HL-60 (cell line): Measurements from ENCODE around the gene PAK5.

Experiments used
- DNase-seq, 2 experiments: peaks; one replicate each; pipeline ENCODE4 v3.0.0-alpha.2; 2010 to 2020; ENCODE audit warnings: low read depth in 1 of 2, low spot score in 1 of 2
- H3K27ac ChIP-seq: fragments of 250-450 bp; sonication (Bioruptor Pico); replicated peaks from 2 replicates; pipeline ENCODE4 v1.5.1; 2020; ENCODE audit warnings: mild to moderate bottlenecking, moderate library complexity
- H3K27me3 ChIP-seq: fragments of 250-450 bp; sonication (Bioruptor Pico); 2 replicates; pipeline ENCODE4 v1.5.1; 2021; ENCODE audit warnings: mild to moderate bottlenecking, moderate library complexity; ENCODE audit not compliant: insufficient read depth, poor library complexity, severe bottlenecking
- H3K4me3 ChIP-seq: replicated peaks from 2 replicates; pipeline ENCODE4 v1.5.1; 2011; ENCODE audit warnings: mild to moderate bottlenecking, control low read depth, low read length; ENCODE audit not compliant: insufficient read depth
- GABPA ChIP-seq: IDR thresholded peaks from 2 replicates; pipeline ENCODE4 v1.6.1; 2012; ENCODE audit warnings: low read depth
- POLR2AphosphoS5 ChIP-seq: IDR thresholded peaks from 2 replicates; pipeline ENCODE4 v1.6.1; 2012; ENCODE audit warnings: low read depth
- SPI1 ChIP-seq: IDR thresholded peaks from 2 replicates; pipeline ENCODE4 v1.6.1; 2012; ENCODE audit warnings: low read depth, mild to moderate bottlenecking, borderline replicate concordance
- TF ChIP-seq, protein P1 (sequence below): IDR thresholded peaks from one replicate; pipeline ENCODE4 v1.5.1; 2011; ENCODE audit warnings: low read length, control low read depth, inconsistent platforms; ENCODE audit not compliant: insufficient read depth
- TF ChIP-seq, protein P2 (sequence below): IDR thresholded peaks from 2 replicates; pipeline ENCODE4 v1.6.1; 2012; ENCODE audit warnings: low read depth; ENCODE audit not compliant: insufficient replicate concordance

The PAK5 gene

DNA sequence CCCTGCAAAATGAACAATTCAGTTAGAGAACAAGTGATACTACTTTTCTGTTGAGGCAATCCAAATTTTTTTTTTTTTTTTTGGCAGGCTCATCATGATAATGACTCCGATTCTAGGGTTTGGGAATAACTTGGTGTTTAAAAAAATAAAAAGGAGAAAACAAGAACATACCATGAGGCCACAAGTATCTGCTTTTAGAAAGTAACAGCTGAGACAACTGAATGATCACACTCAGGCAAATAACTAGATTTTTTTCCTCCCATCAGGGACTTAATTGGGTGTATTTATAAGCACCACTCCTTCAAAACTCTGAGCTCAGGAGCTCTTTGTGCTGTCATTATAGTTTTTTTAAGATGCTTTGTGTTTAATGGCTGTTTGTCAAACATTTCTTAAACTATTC, 29.6 kb downstream of the PAK5 start:
- H3K27ac ChIP-seq, result no peak overlapping the region
- TF ChIP-seq, protein P1, sequence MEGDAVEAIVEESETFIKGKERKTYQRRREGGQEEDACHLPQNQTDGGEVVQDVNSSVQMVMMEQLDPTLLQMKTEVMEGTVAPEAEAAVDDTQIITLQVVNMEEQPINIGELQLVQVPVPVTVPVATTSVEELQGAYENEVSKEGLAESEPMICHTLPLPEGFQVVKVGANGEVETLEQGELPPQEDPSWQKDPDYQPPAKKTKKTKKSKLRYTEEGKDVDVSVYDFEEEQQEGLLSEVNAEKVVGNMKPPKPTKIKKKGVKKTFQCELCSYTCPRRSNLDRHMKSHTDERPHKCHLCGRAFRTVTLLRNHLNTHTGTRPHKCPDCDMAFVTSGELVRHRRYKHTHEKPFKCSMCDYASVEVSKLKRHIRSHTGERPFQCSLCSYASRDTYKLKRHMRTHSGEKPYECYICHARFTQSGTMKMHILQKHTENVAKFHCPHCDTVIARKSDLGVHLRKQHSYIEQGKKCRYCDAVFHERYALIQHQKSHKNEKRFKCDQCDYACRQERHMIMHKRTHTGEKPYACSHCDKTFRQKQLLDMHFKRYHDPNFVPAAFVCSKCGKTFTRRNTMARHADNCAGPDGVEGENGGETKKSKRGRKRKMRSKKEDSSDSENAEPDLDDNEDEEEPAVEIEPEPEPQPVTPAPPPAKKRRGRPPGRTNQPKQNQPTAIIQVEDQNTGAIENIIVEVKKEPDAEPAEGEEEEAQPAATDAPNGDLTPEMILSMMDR, result no peak
- TF ChIP-seq POLR2AphosphoS5 (no peak), SPI1 (no peak), GABPA (no peak)
- TF ChIP-seq, protein P2, sequence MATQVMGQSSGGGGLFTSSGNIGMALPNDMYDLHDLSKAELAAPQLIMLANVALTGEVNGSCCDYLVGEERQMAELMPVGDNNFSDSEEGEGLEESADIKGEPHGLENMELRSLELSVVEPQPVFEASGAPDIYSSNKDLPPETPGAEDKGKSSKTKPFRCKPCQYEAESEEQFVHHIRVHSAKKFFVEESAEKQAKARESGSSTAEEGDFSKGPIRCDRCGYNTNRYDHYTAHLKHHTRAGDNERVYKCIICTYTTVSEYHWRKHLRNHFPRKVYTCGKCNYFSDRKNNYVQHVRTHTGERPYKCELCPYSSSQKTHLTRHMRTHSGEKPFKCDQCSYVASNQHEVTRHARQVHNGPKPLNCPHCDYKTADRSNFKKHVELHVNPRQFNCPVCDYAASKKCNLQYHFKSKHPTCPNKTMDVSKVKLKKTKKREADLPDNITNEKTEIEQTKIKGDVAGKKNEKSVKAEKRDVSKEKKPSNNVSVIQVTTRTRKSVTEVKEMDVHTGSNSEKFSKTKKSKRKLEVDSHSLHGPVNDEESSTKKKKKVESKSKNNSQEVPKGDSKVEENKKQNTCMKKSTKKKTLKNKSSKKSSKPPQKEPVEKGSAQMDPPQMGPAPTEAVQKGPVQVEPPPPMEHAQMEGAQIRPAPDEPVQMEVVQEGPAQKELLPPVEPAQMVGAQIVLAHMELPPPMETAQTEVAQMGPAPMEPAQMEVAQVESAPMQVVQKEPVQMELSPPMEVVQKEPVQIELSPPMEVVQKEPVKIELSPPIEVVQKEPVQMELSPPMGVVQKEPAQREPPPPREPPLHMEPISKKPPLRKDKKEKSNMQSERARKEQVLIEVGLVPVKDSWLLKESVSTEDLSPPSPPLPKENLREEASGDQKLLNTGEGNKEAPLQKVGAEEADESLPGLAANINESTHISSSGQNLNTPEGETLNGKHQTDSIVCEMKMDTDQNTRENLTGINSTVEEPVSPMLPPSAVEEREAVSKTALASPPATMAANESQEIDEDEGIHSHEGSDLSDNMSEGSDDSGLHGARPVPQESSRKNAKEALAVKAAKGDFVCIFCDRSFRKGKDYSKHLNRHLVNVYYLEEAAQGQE, result no peak
- H3K27me3 ChIP-seq, result no peaks in the 10 kb centered on the region
- no peak overlapping the region for H3K4me3 ChIP-seq
- no peak for DNase-seq

DNA sequence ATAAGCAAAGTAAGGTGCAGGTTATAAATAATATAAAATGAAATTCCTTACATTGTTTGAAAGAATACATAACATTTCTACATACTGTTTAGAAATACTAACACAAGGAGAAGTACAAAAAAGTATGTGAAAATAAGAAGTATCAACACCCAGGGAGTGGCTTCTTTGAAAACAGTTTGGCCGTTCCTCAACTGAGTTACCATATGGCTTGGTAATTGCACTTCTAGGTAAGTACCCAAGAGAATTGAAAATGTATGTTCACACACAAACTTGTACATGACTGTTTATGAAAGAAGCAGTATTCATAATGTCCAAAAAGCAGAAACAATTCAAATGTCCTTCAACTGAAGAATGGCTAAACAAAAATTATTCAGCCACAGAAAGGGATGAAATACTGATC, 30.7 kb downstream of the PAK5 start:
- Histone ChIP-seq H3K27me3 (no peaks in the 10 kb centered on the region), H3K27ac (no peak overlapping the region), H3K4me3 (no peak overlapping the region)
- TF ChIP-seq, protein P2, result no peak
- no peak for TF ChIP-seq SPI1
- DNase-seq, result no peak

DNA sequence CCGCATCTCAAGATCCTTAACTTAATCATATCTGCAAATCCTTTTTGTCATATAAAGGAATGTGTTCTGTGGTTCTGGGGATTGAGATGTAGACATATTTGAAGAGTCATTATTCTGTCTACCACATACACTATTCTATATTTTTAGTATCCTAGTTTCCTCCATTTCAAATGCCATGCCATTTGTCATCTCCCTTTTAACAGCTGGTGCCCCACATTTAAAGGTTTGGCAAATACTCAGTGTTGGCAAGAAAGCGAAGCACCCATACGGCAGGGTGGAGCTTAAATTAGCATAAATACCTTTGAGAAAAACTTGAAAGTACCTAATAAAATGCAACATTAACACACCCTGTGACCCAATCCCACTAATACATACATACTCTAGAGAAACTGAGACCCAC, 31.7 kb downstream of the PAK5 start:
- no peaks in the 10 kb centered on the region for H3K27me3 ChIP-seq
- no peak overlapping the region for H3K4me3 ChIP-seq
- no peak for TF ChIP-seq POLR2AphosphoS5
- TF ChIP-seq SPI1, result no peak
- DNase-seq, result no peak
- H3K27ac ChIP-seq, result no peak overlapping the region

DNA sequence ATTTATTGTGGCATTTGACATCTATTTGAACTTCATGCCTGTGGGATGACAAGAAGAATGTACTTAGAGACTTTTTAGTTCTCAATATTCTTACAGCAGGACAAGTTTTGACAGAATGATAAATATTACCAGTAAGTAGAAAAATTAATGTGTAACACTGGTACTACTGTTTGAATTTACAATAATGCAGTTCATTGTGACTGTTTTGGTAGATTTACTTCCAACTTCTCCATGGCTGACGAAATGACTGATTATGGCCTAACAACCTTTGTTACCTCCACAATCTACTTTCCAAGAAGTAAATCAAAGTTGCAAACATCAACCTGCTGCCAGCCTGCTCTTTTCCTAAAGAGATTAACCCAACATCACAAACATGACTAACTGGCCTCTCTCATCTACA, 38.5 kb downstream of the PAK5 start:
- H3K4me3 ChIP-seq, result no peak overlapping the region
- no peak overlapping the region for H3K27ac ChIP-seq
- no peak for DNase-seq
- H3K27me3 ChIP-seq, result no peaks in the 10 kb centered on the region
- TF ChIP-seq SPI1, result no peak
- TF ChIP-seq, protein P1, result no peak
- TF ChIP-seq POLR2AphosphoS5, result no peak
- TF ChIP-seq, protein P2, result no peak
- TF ChIP-seq GABPA, result no peak
